GM21737 (cell line): ENCODE data around the gene HAAO.
"Not testable (repeated sequence)": the region's sequence is repeated elsewhere in the genome, so short reads cannot be mapped to it uniquely, and the experiment has no call there.

Experiments used
- ATAC-seq: cut with Tn5 transposase; IDR thresholded peaks from one replicate; pipeline ENCODE4 v1.9.1; 2021; ENCODE audit warnings: mild to moderate bottlenecking, moderate library complexity; ENCODE audit not compliant: unreplicated experiment

Gene HAAO

GRCh38 chr2:42792583-42793333 lies at the start of gene HAAO:
Gene HAAO, minus strand, starts transcription at chr2:42792583. Its CDS starts 47 bp downstream, at chr2:42792536.
- peak; percentile 30 for ATAC-seq

GRCh38 chr2:42841344-42841743 lies 49.0 kb upstream of the HAAO start:
- no peak for ATAC-seq

- no peak for ATAC-seq
These were observed 48.4 kb upstream of the HAAO start for GRCh38 chr2:42840760-42841159.

GRCh38 chr2:42839809-42840501 lies 47.6 kb upstream of the HAAO start:
- no peak for ATAC-seq

- no peak for ATAC-seq
These were observed 45.8 kb upstream of the HAAO start for GRCh38 chr2:42838133-42838532.

DNA sequence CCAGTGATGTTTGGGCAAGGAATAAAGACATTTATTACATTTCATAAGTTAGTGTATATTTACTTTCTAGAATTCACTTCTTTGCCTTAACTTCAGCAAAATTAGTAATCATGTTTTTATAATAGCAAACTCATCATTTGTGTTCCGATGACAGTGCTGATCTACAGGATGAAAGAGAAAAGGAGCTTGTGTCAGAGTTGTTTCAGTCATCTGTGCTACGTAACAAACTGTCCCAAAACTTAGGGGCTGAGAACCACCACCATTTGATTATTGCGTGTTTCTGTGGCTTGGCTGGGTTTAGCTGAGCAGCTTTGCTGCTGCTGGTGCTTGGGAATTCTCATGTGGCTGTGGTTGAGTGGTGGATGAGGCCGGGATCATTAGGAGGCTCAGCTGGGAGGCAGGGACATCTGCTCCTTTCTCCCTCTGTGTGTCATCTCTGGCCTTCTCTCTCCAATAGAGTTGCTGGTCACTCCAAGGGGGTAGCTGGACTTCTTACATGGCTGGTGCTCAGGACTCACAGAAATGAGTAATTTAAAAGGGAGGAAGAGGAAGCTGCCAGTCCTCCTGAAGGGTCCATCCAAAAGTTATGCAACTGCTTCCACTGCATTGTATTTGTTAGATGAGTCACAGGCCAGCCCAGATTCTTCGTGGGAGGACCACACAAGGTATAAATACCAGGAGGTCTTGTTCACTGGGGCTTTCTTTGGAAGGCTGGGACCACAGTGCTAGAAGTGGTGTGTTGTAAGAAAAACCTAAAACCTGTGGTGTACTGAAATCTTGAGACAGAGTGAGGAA lies 43.4 kb upstream of the HAAO start:
- no peak for ATAC-seq

- ATAC-seq = no peak
These were observed 41.8 kb upstream of the HAAO start for GRCh38 chr2:42834161-42834560.

DNA sequence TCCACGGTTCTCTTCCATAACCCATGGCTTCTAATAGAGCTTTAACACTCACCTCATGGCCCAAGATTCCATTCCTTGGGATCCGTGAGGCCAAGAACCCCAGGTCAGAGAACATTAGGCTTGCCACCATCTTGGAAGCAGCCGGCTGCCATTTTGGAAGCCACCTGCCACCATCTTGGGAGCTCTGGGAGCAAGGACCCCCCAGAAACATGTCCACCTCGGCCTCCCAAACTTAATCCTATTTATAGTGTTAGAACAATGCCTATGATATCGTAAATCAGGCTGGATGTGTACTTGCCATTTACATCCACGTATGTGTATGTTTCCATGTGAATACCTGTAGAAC lies 39.9 kb upstream of the HAAO start:
- no peak for ATAC-seq

GRCh38 chr2:42831575-42832288 lies 39.3 kb upstream of the HAAO start:
- not testable (repeated sequence) for ATAC-seq

DNA sequence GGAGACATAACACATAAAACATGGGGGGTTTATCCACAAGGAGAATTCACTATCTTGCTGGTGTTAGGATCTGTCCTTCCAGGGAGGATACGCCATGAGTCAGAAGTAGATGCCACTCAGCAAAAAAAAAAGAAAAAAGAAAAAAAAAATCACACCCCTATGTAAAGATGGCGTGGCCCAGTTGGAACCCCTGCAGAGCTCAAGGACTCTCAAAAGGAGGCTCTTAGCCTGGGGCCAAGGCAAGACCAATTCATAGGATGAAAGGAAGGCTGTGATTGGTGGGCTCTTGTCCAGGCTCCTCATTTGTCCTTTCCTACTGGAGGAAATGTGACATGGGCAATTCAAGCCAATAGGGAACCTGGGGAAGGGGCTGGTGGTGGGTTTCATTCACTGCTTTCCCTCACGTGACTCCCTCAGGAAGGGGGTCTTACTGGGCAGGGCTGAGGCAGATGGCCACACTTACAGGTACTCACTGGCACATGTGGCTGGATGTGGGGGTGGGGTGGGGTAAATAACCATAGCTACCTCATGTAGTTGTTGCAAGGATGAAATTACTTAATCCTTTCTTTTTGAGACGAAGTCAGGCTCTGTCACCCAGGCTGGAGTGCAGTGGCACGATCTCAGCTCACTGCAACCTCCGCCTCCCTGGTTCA lies 38.7 kb upstream of the HAAO start:
- ATAC-seq = no peak

GRCh38 chr2:42829671-42830440 lies 37.5 kb upstream of the HAAO start:
- ATAC-seq = no peak

- ATAC-seq = peak; percentile 70
These were observed 36.4 kb upstream of the HAAO start for GRCh38 chr2:42828487-42829425.

- ATAC-seq = peak; percentile 73
These were observed 35.5 kb upstream of the HAAO start for GRCh38 chr2:42827647-42828486.

- no peak for ATAC-seq
These were observed 33.8 kb upstream of the HAAO start for GRCh38 chr2:42826231-42826630.

- ATAC-seq = no peak
These were observed 32.0 kb upstream of the HAAO start for GRCh38 chr2:42824454-42824807.

DNA sequence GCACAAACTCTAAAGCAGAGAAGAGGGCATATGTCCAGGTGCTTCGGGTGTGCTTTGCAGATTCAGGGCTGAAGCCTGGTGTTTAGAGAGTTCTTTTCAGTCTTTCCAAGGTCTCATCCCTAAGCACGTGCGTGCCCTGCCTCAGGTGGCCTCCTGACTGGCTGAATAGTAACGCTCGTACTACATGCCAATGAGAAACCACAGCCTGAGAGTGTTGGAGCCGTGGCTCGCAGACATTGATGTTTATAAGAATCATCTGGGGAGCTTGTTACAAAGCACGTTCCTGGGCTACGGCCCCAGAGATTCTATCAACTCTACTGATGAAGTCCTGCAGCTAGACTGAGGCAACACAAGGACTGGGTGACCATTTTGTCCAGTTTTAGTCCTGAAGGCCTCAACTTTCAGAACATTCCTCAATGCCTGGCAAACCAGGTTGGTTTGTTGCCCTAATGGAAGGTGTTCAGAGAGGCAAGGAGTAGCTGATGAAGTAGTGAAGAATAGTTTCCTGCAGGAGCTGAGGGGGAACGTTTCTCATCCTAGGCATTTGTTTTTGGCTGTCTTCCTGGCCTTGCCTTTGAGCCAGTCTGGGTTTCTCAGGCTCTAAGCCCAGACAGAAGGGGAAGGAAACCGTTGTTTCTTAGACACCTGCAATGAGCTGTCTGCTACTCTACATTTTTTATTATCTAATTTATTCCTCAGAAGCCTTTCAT lies 31.5 kb upstream of the HAAO start:
- no peak for ATAC-seq

DNA sequence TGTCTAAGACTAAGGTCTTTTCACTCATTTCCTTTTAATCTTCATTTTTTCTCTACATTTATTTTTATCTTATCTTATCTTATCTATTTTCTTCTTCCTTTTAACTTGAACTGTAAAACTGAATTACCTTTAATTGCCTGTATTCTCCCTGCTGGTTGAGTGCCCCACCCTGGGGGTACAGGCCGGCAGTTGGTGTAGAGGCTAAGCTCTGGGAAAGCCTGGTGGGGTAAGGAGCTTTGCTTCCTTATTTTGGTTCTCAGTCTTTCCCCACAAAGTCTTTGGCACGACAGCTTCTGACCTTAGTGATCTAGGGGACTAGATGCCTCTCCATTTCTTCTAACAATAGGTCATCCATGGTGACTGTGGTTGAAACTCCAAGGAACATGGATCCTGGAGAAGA lies 26.8 kb upstream of the HAAO start:
- ATAC-seq = no peak
